ENCODE results near the gene CACNA2D4.

- TF ChIP-seq CTCF (IDR thresholded peaks at IDR 0.05) (no peak), POLR2A (IDR thresholded peaks at IDR 0.05) (no peak), EP300 (IDR thresholded peaks at IDR 0.05) (no peak)
These were observed 55.5 kb downstream of the CACNA2D4 start for GRCh38 chr12:1862973-1863372.

Data from sigmoid colon (tissue), 4 donors.